Upper lobe of left lung (tissue), 6 donors: ENCODE data around the gene PARD3B. TPM values are rescaled to one million over a fixed set of nuclear protein-coding genes. Genes with fewer than 3 reads are reported as not detected.

ENCODE experiments used
- ATAC-seq, 2 donors: fragments of 200-7000 bp; cut with Tn5 transposase; one replicate each; pipeline ENCODE4 v1.9.1; 2022; ENCODE audit warnings: mild to moderate bottlenecking in 2 of 2, moderate library complexity in 2 of 2; ENCODE audit not compliant: low FRiP score in 2 of 2
- DNase-seq, 2 donors: peaks; one replicate each; pipeline ENCODE4 v3.0.0-alpha.2; 2019 to 2020
- H3K27ac ChIP-seq, 4 donors: fragments of 200-600 bp; sonication (generic); one replicate each; pipeline ENCODE4 v1.5.1; 2016 to 2019
- H3K27me3 ChIP-seq, 4 donors: fragments of 200-600 bp; sonication (generic); one replicate each; pipeline ENCODE4 v1.5.1; 2017 to 2019
- H3K36me3 ChIP-seq, 4 donors: fragments of 200-600 bp; sonication (generic); one replicate each; pipeline ENCODE4 v1.5.1; 2016 to 2019
- H3K4me1 ChIP-seq, 4 donors: fragments of 200-600 bp; sonication (generic); one replicate each; pipeline ENCODE4 v1.5.1; 2018 to 2019
- H3K4me3 ChIP-seq, 4 donors: fragments of 200-600 bp; sonication (generic); one replicate each; pipeline ENCODE4 v1.5.1; 2017 to 2019; ENCODE audit warnings: mild to moderate bottlenecking in 2 of 4, moderate library complexity in 1 of 4
- H3K9me3 ChIP-seq, 4 donors: fragments of 200-600 bp; sonication (generic); one replicate each; pipeline ENCODE4 v1.5.1; 2018 to 2019
- CTCF ChIP-seq, 6 experiments: fragments of 450-650 bp in 4 of 6; fragments of 200-600 bp in 2 of 6; sonication (generic) in 2 of 6; IDR thresholded peaks; one replicate each; pipeline ENCODE4 v1.5.1; 2016 to 2019; ENCODE audit warnings: antibody characterized with exemption in 6 of 6
- EP300 ChIP-seq, 4 donors: sonication (generic); formaldehyde crosslinking; IDR thresholded peaks; one replicate each; pipeline ENCODE4 v1.5.1; 2017; ENCODE audit warnings: antibody characterized with exemption in 4 of 4, control low read depth in 2 of 4
- POLR2A ChIP-seq, 4 donors: fragments of 450-650 bp; IDR thresholded peaks; one replicate each; pipeline ENCODE4 v1.5.1; 2016 to 2017; ENCODE audit warnings: antibody characterized with exemption in 4 of 4, mild to moderate bottlenecking in 2 of 4
- POLR2AphosphoS5 ChIP-seq, 2 donors: sonication (generic); formaldehyde crosslinking; IDR thresholded peaks; one replicate each; pipeline ENCODE4 v1.5.1; 2017; ENCODE audit warnings: antibody characterized with exemption in 2 of 2
- WGBS, 2 donors: methylation state at CpG; one replicate each; pipeline ENCODE4 v1.1.5; 2017 to 2018; 5-methylcytosine and 5-hydroxymethylcytosine counted together
- total RNA-seq, 6 donors: library from RNA; depleted of rRNA in 4 of 6; stranded (reverse); fragments of >200 nt in 4 of 6; gene quantifications; one replicate each; pipeline versions ENCODE4 v1.1.0 to v1.2.1, GENCODE V29; 2016 to 2021
- donor health status: DM: no; HTN: no; CAD: no; lungs with moderate emphysema.
- donor health status: DM: no; HTN: yes; CAD: no; lungs with severe emphysema.

Gene PARD3B
- total RNA-seq, 6 donors from 2014 or later: 17.8 to 44.9 (median 24.2) TPM

- Histone ChIP-seq H3K27me3 (no peaks in the 10 kb centered on the region), H3K4me1 (peaks cover 0 to 3% (median 0%) of the 10 kb centered on the region in 4 donors), H3K4me3 (no peak overlapping the region), H3K9me3 (peaks cover 0 to 4% (median 0%) of the 10 kb centered on the region in 4 donors), H3K36me3 (no peaks in the 10 kb centered on the region), H3K27ac (no peak overlapping the region)
- ATAC-seq (no peak), DNase-seq (no peak)
- no peak for TF ChIP-seq POLR2AphosphoS5 (IDR thresholded peaks at IDR 0.05)
- no peak for TF ChIP-seq EP300 (IDR thresholded peaks at IDR 0.05)
- no peak for TF ChIP-seq CTCF (IDR thresholded peaks at IDR 0.05)
- no peak for TF ChIP-seq POLR2A (IDR thresholded peaks at IDR 0.05)
Measured at GRCh38 chr2:205637320-205637602, 1092.0 kb downstream of the PARD3B start.

GRCh38 chr2:205637779-205638503 is 1092.7 kb downstream of the PARD3B start:
- Histone ChIP-seq H3K4me1 (peaks cover 0 to 3% (median 0%) of the 10 kb centered on the region in 4 donors), H3K27me3 (no peaks in the 10 kb centered on the region), H3K36me3 (no peaks in the 10 kb centered on the region), H3K9me3 (peaks cover 0 to 4% (median 0%) of the 10 kb centered on the region in 4 donors), H3K27ac (no peak overlapping the region), H3K4me3 (no peak overlapping the region)
- TF ChIP-seq CTCF (IDR thresholded peaks at IDR 0.05): no peak
- no peak for TF ChIP-seq POLR2A (IDR thresholded peaks at IDR 0.05)
- no peak for TF ChIP-seq POLR2AphosphoS5 (IDR thresholded peaks at IDR 0.05)
- no peak for TF ChIP-seq EP300 (IDR thresholded peaks at IDR 0.05)
- DNase-seq (no peak), ATAC-seq (no peak)
- 80 to 82% methylated on average over 6 of the region's 6 CpGs for WGBS, 2 donors

GRCh38 chr2:205640716-205641115 is 1095.4 kb downstream of the PARD3B start:
- no peak for TF ChIP-seq CTCF (IDR thresholded peaks at IDR 0.05)
- no peak for TF ChIP-seq EP300 (IDR thresholded peaks at IDR 0.05)
- TF ChIP-seq POLR2AphosphoS5 (IDR thresholded peaks at IDR 0.05): no peak
- TF ChIP-seq POLR2A (IDR thresholded peaks at IDR 0.05): no peak
- 54 to 59% methylated on average over 4 of the region's 4 CpGs for WGBS, 2 donors
- H3K9me3 ChIP-seq: peaks cover 0 to 4% (median 0%) of the 10 kb centered on the region in 4 donors
- H3K36me3 ChIP-seq: no peaks in the 10 kb centered on the region
- DNase-seq: no peak
- no peak for ATAC-seq
- H3K27ac ChIP-seq: no peak overlapping the region
- H3K4me1 ChIP-seq: peaks cover 0 to 3% (median 0%) of the 10 kb centered on the region in 4 donors
- H3K4me3 ChIP-seq: no peak overlapping the region
- no peaks in the 10 kb centered on the region for H3K27me3 ChIP-seq

GRCh38 chr2:205642599-205643356 is 1097.5 kb downstream of the PARD3B start:
- Histone ChIP-seq H3K9me3 (peaks cover 0 to 4% (median 0%) of the 10 kb centered on the region in 4 donors), H3K27me3 (no peaks in the 10 kb centered on the region), H3K27ac (peak overlapping the region in 1 of 4 donors; percentile 2), H3K4me1 (no peaks in the 10 kb centered on the region), H3K4me3 (no peak overlapping the region), H3K36me3 (no peaks in the 10 kb centered on the region)
- DNase-seq (no peak), ATAC-seq (no peak)
- 25 to 43% methylated on average over 6 of the region's 6 CpGs for WGBS, 2 donors
- TF ChIP-seq POLR2AphosphoS5 (IDR thresholded peaks at IDR 0.05) (peak in 1 of 2 donors; percentile 21), EP300 (IDR thresholded peaks at IDR 0.05) (no peak)

- Histone ChIP-seq H3K4me1 (no peaks in the 10 kb centered on the region), H3K9me3 (peaks cover 0 to 4% (median 0%) of the 10 kb centered on the region in 4 donors), H3K36me3 (no peaks in the 10 kb centered on the region), H3K27me3 (no peaks in the 10 kb centered on the region), H3K4me3 (no peak overlapping the region), H3K27ac (peak overlapping the region in 1 of 4 donors; percentile 2)
- DNase-seq (no peak), ATAC-seq (no peak)
- WGBS, 2 donors: 52 to 63% methylated on average over 10 of the region's 10 CpGs
- TF ChIP-seq CTCF (IDR thresholded peaks at IDR 0.05) (no peak), EP300 (IDR thresholded peaks at IDR 0.05) (no peak), POLR2A (IDR thresholded peaks at IDR 0.05) (no peak), POLR2AphosphoS5 (IDR thresholded peaks at IDR 0.05) (no peak)
Measured at GRCh38 chr2:205643391-205643885, 1098.2 kb downstream of the PARD3B start.
